Inferior parietal cortex (tissue), 1 donor: Measurements from ENCODE around the gene TMEM181.
"Not testable (repeated sequence)": the region's sequence is repeated elsewhere in the genome, so short reads cannot be mapped to it uniquely, and the experiment has no call there.

ENCODE experiments used
- DNase-seq: peaks from one replicate; pipeline ENCODE4 v3.0.0-alpha.2; 2016; ENCODE audit errors: extremely low spot score

Gene TMEM181

GRCh38 chr6:158621694-158622544 is 62.0 kb downstream of the TMEM181 start:
- DNase-seq, result no peak

- no peak for DNase-seq
These were observed 62.8 kb downstream of the TMEM181 start for GRCh38 chr6:158622545-158623190.

- no peak for DNase-seq
These were observed 65.1 kb downstream of the TMEM181 start for GRCh38 chr6:158624684-158625682.

GRCh38 chr6:158625881-158626305 is 66.0 kb downstream of the TMEM181 start:
- DNase-seq, result no peak

GRCh38 chr6:158626360-158627167 is 66.7 kb downstream of the TMEM181 start:
- no peak for DNase-seq

- DNase-seq, result no peak
These were observed 67.5 kb downstream of the TMEM181 start for GRCh38 chr6:158627168-158627939.

- no peak for DNase-seq
These were observed 68.0 kb downstream of the TMEM181 start for GRCh38 chr6:158627940-158628211.

- no peak for DNase-seq
These were observed 68.7 kb downstream of the TMEM181 start for GRCh38 chr6:158628542-158628941.

GRCh38 chr6:158629367-158630221 is 69.7 kb downstream of the TMEM181 start:
- no peak for DNase-seq

- no peak for DNase-seq
These were observed 71.2 kb downstream of the TMEM181 start for GRCh38 chr6:158630938-158631616.

GRCh38 chr6:158631678-158632537 is 72.0 kb downstream of the TMEM181 start:
- DNase-seq, result peak; percentile 42

- not testable (repeated sequence) for DNase-seq
These were observed 72.7 kb downstream of the TMEM181 start for GRCh38 chr6:158632538-158633119.

GRCh38 chr6:158633127-158633526 is 73.2 kb downstream of the TMEM181 start:
- DNase-seq, result no peak

GRCh38 chr6:158634695-158635426 is 75.0 kb downstream of the TMEM181 start:
- DNase-seq, result no peak

GRCh38 chr6:158635427-158636073 is 75.7 kb downstream of the TMEM181 start:
- no peak for DNase-seq

GRCh38 chr6:158636778-158637177 is 76.9 kb downstream of the TMEM181 start:
- no peak for DNase-seq
